HG03097 (cell line): ENCODE results near the gene SEC31B.

Experiments
- ATAC-seq: cut with Tn5 transposase; IDR thresholded peaks from one replicate; pipeline ENCODE4 v1.9.1; 2021; ENCODE audit not compliant: unreplicated experiment, low FRiP score

The SEC31B gene

GRCh38 chr10:100448951-100449350, 70.7 kb downstream of the SEC31B start:
- ATAC-seq = no peak

DNA sequence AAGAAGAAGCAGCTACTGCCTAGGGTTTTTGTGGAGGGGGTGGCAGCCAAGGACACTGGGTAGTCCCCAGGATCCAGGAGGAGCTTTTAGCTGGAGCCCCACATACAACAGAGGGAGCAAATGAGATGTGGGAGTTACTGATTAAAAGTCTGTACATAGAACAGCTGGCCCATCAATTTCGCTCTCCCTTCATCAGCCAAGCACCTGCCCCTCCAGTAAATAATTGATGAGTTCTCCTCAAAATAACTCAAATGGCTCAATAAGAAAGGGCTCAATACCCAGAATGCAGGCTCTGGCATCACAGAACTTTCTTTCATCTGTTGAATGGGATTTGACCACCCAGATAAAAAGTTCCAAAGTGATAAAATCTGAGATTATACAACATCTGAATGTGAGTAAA, 72.0 kb downstream of the SEC31B start:
- no peak for ATAC-seq

DNA sequence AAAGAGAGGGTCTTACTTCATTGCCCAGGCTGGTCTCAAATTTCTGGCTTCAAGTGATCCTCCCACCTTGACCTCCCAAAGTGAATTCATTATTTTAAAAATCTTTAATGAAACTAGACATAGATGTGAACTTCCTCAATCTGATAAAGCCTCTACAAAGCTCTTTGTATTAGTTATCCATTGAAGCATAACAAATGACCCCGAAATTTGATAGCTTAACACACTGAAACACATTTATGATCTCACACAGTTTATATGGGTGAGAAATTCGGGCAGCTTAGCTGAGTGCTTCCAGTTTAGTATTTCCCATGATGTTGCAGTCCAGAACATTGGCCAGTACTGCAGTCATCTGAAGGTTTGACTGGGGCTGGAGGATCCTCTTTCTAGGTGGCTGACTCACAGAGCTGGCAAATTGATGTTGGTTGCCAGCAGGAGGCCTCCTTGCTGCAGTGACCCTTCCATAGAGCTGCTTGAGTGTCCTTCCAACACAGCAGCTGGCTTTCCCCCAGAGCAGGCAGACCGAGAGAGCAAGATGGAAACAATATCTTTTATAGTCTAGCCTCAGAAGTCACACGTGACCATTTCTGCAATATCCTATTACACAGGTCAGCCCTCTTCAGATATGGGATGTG, 73.4 kb downstream of the SEC31B start:
- no peak for ATAC-seq

DNA sequence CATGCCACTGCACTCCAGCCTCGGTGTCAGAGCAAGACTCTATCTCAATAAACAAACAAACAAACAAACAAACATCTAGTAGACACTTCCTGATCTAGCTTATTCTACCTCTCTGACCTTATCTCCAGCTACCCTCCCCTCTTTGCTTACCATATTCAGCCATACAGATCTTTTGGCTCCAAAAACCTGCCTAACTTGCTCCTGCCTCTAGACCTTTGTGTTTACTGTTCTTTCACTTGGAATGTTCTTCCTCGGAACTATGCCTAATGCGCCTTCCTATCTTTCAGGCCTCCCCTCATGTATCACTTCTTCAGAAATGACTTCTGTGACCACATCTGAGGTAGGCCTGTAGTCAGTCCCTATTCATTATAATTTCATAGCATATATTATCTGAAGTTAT, 77.1 kb downstream of the SEC31B start:
- ATAC-seq = no peak

GRCh38 chr10:100438674-100439315, 80.9 kb downstream of the SEC31B start:
- ATAC-seq = no peak
